H1 (cell line): ENCODE measurements around the gene ABHD16A. TPM values are rescaled to one million over a fixed set of nuclear protein-coding genes. Genes with fewer than 3 reads are reported as not detected.

ENCODE experiments used
- CTCF ChIA-PET: fragments of 300-600 bp; sonication (Branson Sonifier 250); formaldehyde crosslinking; loops from one replicate; lab custom pipeline; 2021; ENCODE audit not compliant: partially characterized antibody; lab: Charles Lee
- POLR2A ChIA-PET: fragments of 300-600 bp; sonication (Branson Sonifier 250); formaldehyde crosslinking; loops from one replicate; lab custom pipeline; 2021; ENCODE audit warnings: inconsistent platforms; ENCODE audit not compliant: partially characterized antibody; lab: Charles Lee
- DNase-seq, 2 experiments: peaks; one replicate each; pipeline versions ENCODE4 v3.0.0 to v3.0.0-alpha.2; 2010 to 2022; ENCODE audit warnings: low spot score in 2 of 2, low read depth in 1 of 2, mixed read lengths in 1 of 2
- FAIRE-seq: peaks from 2 replicates; lab custom pipeline; 2011; peaks lifted over from hg19 to GRCh38; lab: Jason Lieb, UNC
- H2AFZ ChIP-seq: 2 replicates; pipeline ENCODE4 v1.8.1; 2012; ENCODE audit warnings: low read length, inconsistent platforms
- H2AK5ac ChIP-seq: 2 replicates; pipeline ENCODE4 v1.6.1; 2013; ENCODE audit warnings: low read depth, low read length
- H2BK120ac ChIP-seq: replicated peaks from 2 replicates; pipeline ENCODE3; 2013; ENCODE audit warnings: low read depth, low read length, inconsistent platforms
- H2BK12ac ChIP-seq: 2 replicates; pipeline ENCODE4 v1.6.1; 2013; ENCODE audit warnings: low read depth, low read length
- H2BK15ac ChIP-seq: 2 replicates; pipeline ENCODE4 v1.6.1; 2013; ENCODE audit warnings: low read length
- H2BK20ac ChIP-seq: 2 replicates; pipeline ENCODE4 v1.6.1; 2013; ENCODE audit warnings: low read length
- H2BK5ac ChIP-seq: 2 replicates; pipeline ENCODE4 v1.6.1; 2013; ENCODE audit warnings: low read depth, low read length
- H3K14ac ChIP-seq: 2 replicates; pipeline ENCODE4 v1.6.1; 2013; ENCODE audit warnings: inconsistent platforms; ENCODE audit not compliant: insufficient read length
- H3K18ac ChIP-seq: 2 replicates; pipeline ENCODE4 v1.6.1; 2013; ENCODE audit warnings: low read length; ENCODE audit errors: extremely low read depth
- H3K23ac ChIP-seq: 2 replicates; pipeline ENCODE4 v1.6.1; 2013; ENCODE audit warnings: inconsistent platforms; ENCODE audit not compliant: insufficient read length
- H3K23me2 ChIP-seq: 2 replicates; pipeline ENCODE4 v1.6.1; 2013; ENCODE audit warnings: low read depth, low read length
- H3K27ac ChIP-seq: 2 replicates; pipeline ENCODE4 v1.6.1; 2011; ENCODE audit warnings: low read depth, low read length, inconsistent platforms
- H3K27me3 ChIP-seq, 4 experiments: replicated peaks in 1 of 4; 1 replicate in 1 of 4; 2 replicates in 3 of 4; pipeline versions ENCODE4 v1.6.1 to v1.8.1; 2011 to 2013; ENCODE audit warnings: low read length in 3 of 4, mild to moderate bottlenecking in 3 of 4, inconsistent platforms in 2 of 4, mixed read lengths in 2 of 4, moderate library complexity in 1 of 4; ENCODE audit not compliant: control insufficient read depth in 3 of 4, insufficient read depth in 3 of 4; ENCODE audit errors: extremely low read depth in 1 of 4
- H3K36me3 ChIP-seq, 4 experiments: 2 replicates each; pipeline versions ENCODE4 v1.6.1 to v1.8.1; 2011 to 2013; ENCODE audit warnings: mild to moderate bottlenecking in 4 of 4, low read length in 3 of 4, moderate library complexity in 2 of 4, control low read depth in 1 of 4, inconsistent platforms in 1 of 4; ENCODE audit not compliant: insufficient read depth in 4 of 4, control insufficient read depth in 2 of 4
- H3K4ac ChIP-seq: replicated peaks from 2 replicates; pipeline ENCODE3; 2013; ENCODE audit warnings: low read length, low read depth, mixed read lengths, inconsistent platforms; ENCODE audit not compliant: insufficient read length
- H3K4me1 ChIP-seq, 4 experiments: replicated peaks in 1 of 4; 1 replicate in 1 of 4; 2 replicates in 3 of 4; pipeline versions ENCODE4 v1.6.1 to v1.8.1; 2011 to 2013; ENCODE audit warnings: low read length in 3 of 4, inconsistent platforms in 2 of 4, mixed read lengths in 1 of 4; ENCODE audit not compliant: insufficient read depth in 4 of 4, control insufficient read depth in 3 of 4
- H3K4me2 ChIP-seq, 2 experiments: 2 replicates each; pipeline versions ENCODE4 v1.6.1 to v1.8.1; 2011 to 2013; ENCODE audit warnings: low read depth in 2 of 2, low read length in 2 of 2, control low read depth in 1 of 2, inconsistent platforms in 1 of 2, mild to moderate bottlenecking in 1 of 2; ENCODE audit not compliant: insufficient read depth in 1 of 2
- H3K4me3 ChIP-seq, 4 experiments: fragments of 200-600, 300-600 bp in 1 of 4; sonication (generic), shearing (Covaris generic), sonication (Bioruptor Twin) in 1 of 4; 2 replicates each; pipeline versions ENCODE4 v1.5.1 to v1.8.1; 2011 to 2016; ENCODE audit warnings: low read length in 4 of 4, low read depth in 3 of 4, control low read depth in 2 of 4, inconsistent platforms in 2 of 4, mild to moderate bottlenecking in 2 of 4, mixed read lengths in 1 of 4, moderate library complexity in 1 of 4; ENCODE audit not compliant: insufficient read depth in 2 of 4; ENCODE audit errors: extremely low read depth in 1 of 4
- H3K56ac ChIP-seq: replicated peaks from 2 replicates; pipeline ENCODE3; 2013; ENCODE audit warnings: low read depth, mild to moderate bottlenecking, mixed read lengths, low read length, inconsistent platforms; ENCODE audit not compliant: insufficient read length
- H3K79me1 ChIP-seq: 2 replicates; pipeline ENCODE4 v1.6.1; 2013; ENCODE audit warnings: low read depth, low read length, control low read depth
- H3K79me2 ChIP-seq, 2 experiments: 2 replicates each; pipeline versions ENCODE4 v1.6.1 to v1.8.1; 2012 to 2013; ENCODE audit warnings: low read length in 2 of 2, mild to moderate bottlenecking in 2 of 2, inconsistent platforms in 1 of 2; ENCODE audit not compliant: insufficient read depth in 2 of 2, control insufficient read depth in 1 of 2
- H3K9ac ChIP-seq, 4 experiments: replicated peaks in 1 of 4; 1 replicate in 1 of 4; 2 replicates in 3 of 4; pipeline versions ENCODE4 v1.6.1 to v1.8.1; 2011 to 2013; ENCODE audit warnings: low read depth in 3 of 4, low read length in 3 of 4, control low read depth in 2 of 4, mild to moderate bottlenecking in 2 of 4, moderate library complexity in 2 of 4, inconsistent platforms in 1 of 4; ENCODE audit errors: extremely low read depth in 1 of 4
- H3K9me3 ChIP-seq, 2 experiments: 2 replicates each; pipeline versions ENCODE4 v1.6.1 to v1.8.1; 2012 to 2013; ENCODE audit warnings: mild to moderate bottlenecking in 2 of 2, moderate library complexity in 2 of 2, control low read depth in 1 of 2, inconsistent platforms in 1 of 2, low read depth in 1 of 2, low read length in 1 of 2, mixed read lengths in 1 of 2; ENCODE audit not compliant: insufficient read depth in 2 of 2
- H4K20me1 ChIP-seq, 2 experiments: replicated peaks in 1 of 2; 2 replicates each; pipeline versions ENCODE3 to v1.8.1; 2011 to 2013; ENCODE audit warnings: inconsistent platforms in 2 of 2, low read length in 2 of 2, mild to moderate bottlenecking in 1 of 2; ENCODE audit not compliant: insufficient read depth in 2 of 2, control insufficient read depth in 1 of 2
- H4K5ac ChIP-seq: 2 replicates; pipeline ENCODE4 v1.6.1; 2013; ENCODE audit warnings: low read length, low read depth, mixed read lengths, inconsistent platforms; ENCODE audit not compliant: insufficient read length
- H4K8ac ChIP-seq: 2 replicates; pipeline ENCODE4 v1.8.0; 2013; ENCODE audit warnings: mild to moderate bottlenecking, moderate library complexity, low read length, inconsistent platforms; ENCODE audit not compliant: insufficient read depth; ENCODE audit errors: extremely low read depth
- H4K91ac ChIP-seq: replicated peaks from 2 replicates; pipeline ENCODE3; 2013; ENCODE audit warnings: low read length, mixed read lengths, inconsistent platforms; ENCODE audit not compliant: insufficient read length
- EP300 ChIP-seq, 2 experiments: IDR thresholded peaks; 1 replicate in 1 of 2; 2 replicates in 1 of 2; pipeline ENCODE4 v1.6.1; 2011 to 2012; ENCODE audit warnings: low read depth in 2 of 2, low read length in 2 of 2, mild to moderate bottlenecking in 2 of 2, borderline replicate concordance in 1 of 2, inconsistent platforms in 1 of 2, moderate library complexity in 1 of 2
- JUND ChIP-seq: IDR thresholded peaks from 2 replicates; pipeline ENCODE4 v1.6.1; 2011; ENCODE audit warnings: mild to moderate bottlenecking, improper control_type of control experiment, low read length
- POU5F1 ChIP-seq: IDR thresholded peaks from 2 replicates; pipeline ENCODE4 v1.6.1; 2011; ENCODE audit warnings: low read depth, mild to moderate bottlenecking, low read length, moderate library complexity
- SIRT6 ChIP-seq: IDR thresholded peaks from one replicate; pipeline ENCODE4 v1.7.1; 2012; ENCODE audit warnings: low read length, inconsistent platforms
- SP1 ChIP-seq: IDR thresholded peaks from 2 replicates; pipeline ENCODE4 v1.6.1; 2011; ENCODE audit warnings: low read depth, low read length
- TBP ChIP-seq: IDR thresholded peaks from 2 replicates; pipeline ENCODE4 v1.6.1; 2011; ENCODE audit warnings: low read depth, low read length, improper control_type of control experiment
- WGBS, 2 experiments: shearing (Covaris generic) in 1 of 2; methylation state at CpG; one replicate each; pipeline versions ENCODE4 v1.1.6 to v1.1.7; 2013 to 2015; ENCODE audit warnings: low lambda C conversion rate in 2 of 2, mixed read lengths in 2 of 2, inconsistent platforms in 1 of 2, low coverage in 1 of 2, missing lambda C conversion rate in 1 of 2; ENCODE audit not compliant: insufficient replicate concordance in 2 of 2, insufficient coverage in 1 of 2, insufficient read length in 1 of 2; ENCODE audit errors: extremely low coverage in 1 of 2, missing lambda C conversion rate in 1 of 2; 5-methylcytosine and 5-hydroxymethylcytosine counted together
- polyA plus RNA-seq, 7 experiments: library from polyadenylated mRNA; depleted of rRNA in 3 of 7; stranded (reverse) in 5 of 7; unstranded in 2 of 7; fragments of >200 nt in 5 of 7; fragments of 200-250 nt in 2 of 7; gene quantifications; 1 replicate in 5 of 7; 2 replicates in 1 of 7; 4 replicates in 1 of 7; pipeline versions ENCODE4 v1.2.1 to v1.2.3, GENCODE V29; 2011 to 2013; ENCODE audit warnings: missing spikeins in 2 of 7, mixed read lengths in 2 of 7
- total RNA-seq: library from RNA; stranded (reverse); fragmentation: NEBNext Ultra II Directional; extraction: Animal tissue kit (Norgen Biotek cat#: 25700); gene quantifications from 2 replicates; pipeline ENCODE4 v1.2.1, GENCODE V29; 2021
- TF ChIP-seq, protein P1 (sequence below): IDR thresholded peaks from 2 replicates; pipeline ENCODE4 v1.6.1; 2012; ENCODE audit warnings: low read length, inconsistent platforms
- TF ChIP-seq, protein P2 (sequence below): IDR thresholded peaks from 2 replicates; pipeline ENCODE4 v1.6.1; 2012; ENCODE audit warnings: inconsistent platforms

The ABHD16A gene
- total and polyA plus RNA-seq, 2 of the 8 experiments (the other 6 are each of a cell fraction or from before 2014, with no cell fraction given): 32.9 to 40.2 TPM

DNA sequence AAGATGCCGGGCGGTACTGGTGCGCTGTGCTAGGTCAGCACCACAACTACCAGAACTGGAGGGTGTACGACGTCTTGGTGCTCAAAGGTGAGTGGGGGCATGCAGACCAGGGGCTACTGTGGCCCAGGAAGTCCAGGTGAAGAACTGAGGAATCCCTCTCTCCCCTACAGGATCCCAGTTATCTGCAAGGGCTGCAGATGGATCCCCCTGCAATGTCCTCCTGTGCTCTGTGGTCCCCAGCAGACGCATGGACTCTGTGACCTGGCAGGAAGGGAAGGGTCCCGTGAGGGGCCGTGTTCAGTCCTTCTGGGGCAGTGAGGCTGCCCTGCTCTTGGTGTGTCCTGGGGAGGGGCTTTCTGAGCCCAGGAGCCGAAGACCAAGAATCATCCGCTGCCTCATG, 4.6 kb upstream of the ABHD16A start:
- no peak overlapping the region for H2BK12ac ChIP-seq
- no peak overlapping the region for H3K23ac ChIP-seq
- no peak overlapping the region for H2AFZ ChIP-seq
- no peak overlapping the region for H3K18ac ChIP-seq
- TF ChIP-seq POU5F1: no peak
- TF ChIP-seq SP1: no peak
- no peak for TF ChIP-seq JUND
- TF ChIP-seq SIRT6: no peak
- TF ChIP-seq, protein P1, sequence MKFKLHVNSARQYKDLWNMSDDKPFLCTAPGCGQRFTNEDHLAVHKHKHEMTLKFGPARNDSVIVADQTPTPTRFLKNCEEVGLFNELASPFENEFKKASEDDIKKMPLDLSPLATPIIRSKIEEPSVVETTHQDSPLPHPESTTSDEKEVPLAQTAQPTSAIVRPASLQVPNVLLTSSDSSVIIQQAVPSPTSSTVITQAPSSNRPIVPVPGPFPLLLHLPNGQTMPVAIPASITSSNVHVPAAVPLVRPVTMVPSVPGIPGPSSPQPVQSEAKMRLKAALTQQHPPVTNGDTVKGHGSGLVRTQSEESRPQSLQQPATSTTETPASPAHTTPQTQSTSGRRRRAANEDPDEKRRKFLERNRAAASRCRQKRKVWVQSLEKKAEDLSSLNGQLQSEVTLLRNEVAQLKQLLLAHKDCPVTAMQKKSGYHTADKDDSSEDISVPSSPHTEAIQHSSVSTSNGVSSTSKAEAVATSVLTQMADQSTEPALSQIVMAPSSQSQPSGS: no peak
- TF ChIP-seq, protein P2, sequence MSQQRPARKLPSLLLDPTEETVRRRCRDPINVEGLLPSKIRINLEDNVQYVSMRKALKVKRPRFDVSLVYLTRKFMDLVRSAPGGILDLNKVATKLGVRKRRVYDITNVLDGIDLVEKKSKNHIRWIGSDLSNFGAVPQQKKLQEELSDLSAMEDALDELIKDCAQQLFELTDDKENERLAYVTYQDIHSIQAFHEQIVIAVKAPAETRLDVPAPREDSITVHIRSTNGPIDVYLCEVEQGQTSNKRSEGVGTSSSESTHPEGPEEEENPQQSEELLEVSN: no peak
- TF ChIP-seq EP300 (IDR thresholded peaks at IDR 0.05; ENCODE audit: borderline replicate concordance in 1 of 2, low read depth in 2 of 2, low read length in 2 of 2): no peak
- no peak for TF ChIP-seq TBP
- H3K4ac ChIP-seq: no peak overlapping the region
- no peak overlapping the region for H2AK5ac ChIP-seq
- ChIA-PET CTCF (interaction anchor here (1.6 kb wide), 1 partner anchor 8 kb away, joined by 6 read pairs; the partner anchor contains the start of gene LY6G6D), POLR2A (no interaction called here)
- H4K5ac ChIP-seq: no peak overlapping the region
- no peak overlapping the region for H3K14ac ChIP-seq
- no peak for DNase-seq
- H3K79me2 ChIP-seq: no peaks in the 10 kb centered on the region
- no peak overlapping the region for H4K91ac ChIP-seq
- no peak overlapping the region for H4K8ac ChIP-seq
- no peak overlapping the region for H3K9ac ChIP-seq
- H3K9me3 ChIP-seq: no peaks in the 10 kb centered on the region
- H2BK15ac ChIP-seq: no peak overlapping the region
- WGBS, 2 experiments: 89% methylated on average over 10 of the region's 10 CpGs; no CpG with 5 or more reads in 1 of the 2 experiments
- H3K56ac ChIP-seq: no peak overlapping the region
- H3K36me3 ChIP-seq: no peaks in the 10 kb centered on the region
- no peaks in the 10 kb centered on the region for H3K27me3 ChIP-seq
- no peaks in the 10 kb centered on the region for H4K20me1 ChIP-seq
- no peak overlapping the region for H2BK20ac ChIP-seq
- no peak overlapping the region for H2BK120ac ChIP-seq
- peaks cover 5% of the 10 kb centered on the region; the same call in 1 of the 2 replicates for H3K23me2 ChIP-seq
- no peaks in the 10 kb centered on the region for H3K79me1 ChIP-seq
- no peak overlapping the region for H3K4me2 ChIP-seq
- FAIRE-seq: no peak
- no peak overlapping the region for H3K27ac ChIP-seq
- H3K4me1 ChIP-seq: peaks cover 0 to 4% (median 0%) of the 10 kb centered on the region in 4 experiments; a peak in 1 of 7 replicates
- H2BK5ac ChIP-seq: no peak overlapping the region
- no peak overlapping the region for H3K4me3 ChIP-seq
